Measurements from ENCODE around the gene BSCL2. TPM values are rescaled to one million over a fixed set of nuclear protein-coding genes. Genes with fewer than 3 reads are reported as not detected.
A peak's percentile ranks its signal among the peaks of the same experiment; 100 is the strongest.

BSCL2 gene
- total RNA-seq, 4 donors from 2014 or later, result 25.7 to 69.4 (median 32.6) TPM

- H3K4me3 ChIP-seq, result peak within 1 kb of the TSS; percentile 75 to 96 (median 82)
- peak within 1 kb of the TSS; percentile 92 to 95 (median 93) for H3K27ac ChIP-seq
- H3K36me3 ChIP-seq, result peaks cover 0 to 54% (median 0%) of the 10 kb centered on the region in 3 donors
- WGBS, 2 donors, result 0% methylated on average over 2 to 23 of the region's 59 CpGs
- peaks cover 26 to 83% (median 38%) of the 10 kb centered on the region in 3 donors for H3K4me1 ChIP-seq
- peak; percentile 40 for DNase-seq
- no peaks in the 10 kb centered on the region for H3K27me3 ChIP-seq
- H3K9me3 ChIP-seq, result no peaks in the 10 kb centered on the region
- intact Hi-C loops (cut with DNase I), result loop anchor here (5.0 kb wide), 1 partner anchor 74 kb away; no protein-coding TSS in a partner anchor
- peak in 2 of 4 donors; percentile 46 to 67 for TF ChIP-seq POLR2A (IDR thresholded peaks at IDR 0.05)
- TF ChIP-seq CTCF (IDR thresholded peaks at IDR 0.05), result peak in 1 of 6 experiments; percentile 9
These were observed 35.4 kb downstream of the BSCL2 start, which contains the start of the genes LBHD1 and UQCC3 for GRCh38 chr11:62671608-62672389. TSS of gene LBHD1 (minus strand) at chr11:62672267. CDS start at chr11:62670031, 2,236 bp downstream. TSS of gene UQCC3 (plus strand) at chr11:62671673. CDS start at chr11:62671746, 73 bp downstream.

- Histone ChIP-seq H3K27ac (peak overlapping the region; percentile 92 to 95 (median 93)), H3K9me3 (no peaks in the 10 kb centered on the region), H3K4me1 (peaks cover 32 to 83% (median 42%) of the 10 kb centered on the region in 3 donors), H3K36me3 (peaks cover 0 to 53% (median 4%) of the 10 kb centered on the region in 3 donors), H3K4me3 (peak overlapping the region; percentile 75 to 96 (median 82)), H3K27me3 (no peaks in the 10 kb centered on the region)
- TF ChIP-seq POLR2A (IDR thresholded peaks at IDR 0.05) (no peak), CTCF (IDR thresholded peaks at IDR 0.05) (no peak)
- no peak for DNase-seq
- intact Hi-C loops (cut with DNase I), result loop anchor here (5.0 kb wide), 1 partner anchor 74 kb away; no protein-coding TSS in a partner anchor
- 0% methylated on average over 17 of the region's 17 CpGs for WGBS, 2 donors
These were observed 36.0 kb downstream of the BSCL2 start for GRCh38 chr11:62671236-62671607.

- H3K36me3 ChIP-seq, result peaks cover 0 to 37% (median 5%) of the 10 kb centered on the region in 3 donors
- H3K27me3 ChIP-seq, result no peaks in the 10 kb centered on the region
- intact Hi-C loops (cut with DNase I), result loop anchor here (5.0 kb wide), 1 partner anchor 72 kb away; no protein-coding TSS in a partner anchor
- H3K4me1 ChIP-seq, result peaks cover 34 to 78% (median 44%) of the 10 kb centered on the region in 3 donors
- TF ChIP-seq CTCF (IDR thresholded peaks at IDR 0.05), result no peak
- TF ChIP-seq POLR2A (IDR thresholded peaks at IDR 0.05), result no peak
- H3K9me3 ChIP-seq, result no peaks in the 10 kb centered on the region
- no peak overlapping the region for H3K4me3 ChIP-seq
- DNase-seq, result no peak
- peak overlapping the region in 2 of 4 donors; percentile 22 to 95 for H3K27ac ChIP-seq
- 55 to 72% methylated on average over 3 to 4 of the region's 4 CpGs for WGBS, 2 donors
These were observed 37.6 kb downstream of the BSCL2 start for GRCh38 chr11:62669420-62670161.

DNA sequence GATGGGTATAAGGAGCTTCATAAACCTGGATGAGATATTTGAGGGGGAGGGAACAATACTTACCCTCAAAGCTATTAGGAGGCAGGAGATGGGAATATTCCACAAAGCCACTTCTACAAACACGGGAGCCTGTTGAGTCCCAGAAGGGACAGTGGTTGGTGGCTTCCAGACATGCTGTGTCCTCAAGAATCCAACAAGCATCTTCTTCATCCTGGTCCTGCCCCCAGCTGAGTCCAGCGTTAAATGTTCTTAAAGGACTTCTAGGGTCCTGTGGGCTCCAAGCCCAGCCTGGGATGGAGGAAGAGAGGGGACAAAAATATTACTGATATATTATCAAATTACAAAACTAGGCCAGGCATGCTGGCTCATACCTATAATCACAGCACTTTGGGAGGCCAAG, 39.8 kb downstream of the BSCL2 start:
- no peaks in the 10 kb centered on the region for H3K9me3 ChIP-seq
- no peak overlapping the region for H3K27ac ChIP-seq
- H3K27me3 ChIP-seq, result no peaks in the 10 kb centered on the region
- H3K36me3 ChIP-seq, result peaks cover 0 to 28% (median 5%) of the 10 kb centered on the region in 3 donors
- 70 to 83% methylated on average over 1 to 2 of the region's 2 CpGs for WGBS, 2 donors
- intact Hi-C loops (cut with DNase I), result no loop called here
- H3K4me3 ChIP-seq, result no peak overlapping the region
- H3K4me1 ChIP-seq, result peaks cover 23 to 72% (median 41%) of the 10 kb centered on the region in 3 donors
- no peak for DNase-seq
- TF ChIP-seq CTCF (IDR thresholded peaks at IDR 0.05), result no peak
- no peak for TF ChIP-seq POLR2A (IDR thresholded peaks at IDR 0.05)
